ENCODE measurements around the gene DENND1A.

DENND1A gene

DNA sequence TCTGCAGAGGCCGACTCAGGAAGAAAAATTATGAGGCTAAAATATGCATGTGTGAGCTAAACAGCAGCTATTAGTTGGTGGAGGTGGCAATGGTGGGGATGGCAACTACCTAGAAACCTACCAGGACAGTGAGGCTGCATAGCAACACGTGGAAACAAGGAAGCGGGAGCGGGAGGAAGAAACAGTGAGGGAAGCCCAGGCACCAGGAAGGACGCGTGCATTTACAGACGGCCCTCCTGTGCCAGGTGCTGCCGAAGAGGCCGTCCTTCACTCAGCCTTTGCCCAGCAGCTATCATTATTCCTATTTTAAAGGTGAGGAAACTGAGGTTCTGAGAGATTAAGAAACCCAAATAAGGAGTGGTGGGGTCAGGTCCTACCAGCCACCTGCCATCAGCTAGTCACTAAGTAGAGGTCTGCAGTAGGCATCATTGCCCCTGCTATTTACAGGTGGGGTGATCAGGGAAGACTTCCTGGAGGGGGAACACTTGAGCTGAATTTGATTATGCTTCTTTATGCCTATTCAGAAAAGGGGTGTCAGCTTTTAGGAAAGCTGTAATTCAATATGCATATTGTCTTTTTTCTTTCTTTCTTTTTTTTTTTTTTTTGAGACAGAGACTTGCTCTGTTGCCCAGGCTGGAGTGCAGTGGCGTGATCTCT, 448.6 kb downstream of the DENND1A start:
- DNase-seq, result no peak

DNA sequence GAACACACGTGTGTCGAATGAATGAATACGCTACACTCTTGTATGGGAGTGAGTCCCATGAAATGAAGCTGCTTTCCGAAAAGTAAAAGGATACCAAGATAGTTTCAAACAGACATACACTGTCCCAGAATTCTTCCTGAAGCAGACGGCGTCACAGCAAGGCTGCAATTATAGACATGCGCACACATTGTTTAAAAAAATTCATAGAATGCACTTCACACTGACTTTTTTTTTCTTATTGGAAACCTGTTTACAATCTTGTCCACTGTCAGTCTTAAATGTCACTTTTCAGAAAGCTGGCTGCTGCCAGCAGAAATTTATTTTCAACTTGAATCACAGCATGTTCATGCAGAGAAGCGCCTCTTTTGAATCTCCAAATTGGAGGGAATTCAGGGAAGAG, 449.1 kb downstream of the DENND1A start:
- no peak for DNase-seq

DNA sequence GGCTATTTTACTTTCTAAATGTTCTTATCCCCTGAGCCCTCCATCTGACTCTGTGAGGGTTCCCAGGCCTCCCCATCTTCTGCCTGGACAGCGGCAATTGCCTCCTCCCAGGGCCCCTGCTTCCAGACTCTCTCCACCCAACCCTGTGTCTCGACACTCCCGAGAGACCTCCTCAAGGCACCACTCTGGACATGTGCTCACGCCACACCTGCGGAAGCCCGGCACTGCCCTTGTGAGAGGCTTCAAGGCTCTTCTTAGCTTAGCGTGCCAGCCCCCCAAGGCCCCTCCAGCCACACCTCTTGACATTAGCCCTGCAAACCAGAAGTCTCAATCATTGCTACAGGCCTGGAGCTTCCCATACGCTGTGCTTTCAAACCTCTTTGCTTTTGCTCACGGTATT, 449.8 kb downstream of the DENND1A start:
- no peak for DNase-seq

DNA sequence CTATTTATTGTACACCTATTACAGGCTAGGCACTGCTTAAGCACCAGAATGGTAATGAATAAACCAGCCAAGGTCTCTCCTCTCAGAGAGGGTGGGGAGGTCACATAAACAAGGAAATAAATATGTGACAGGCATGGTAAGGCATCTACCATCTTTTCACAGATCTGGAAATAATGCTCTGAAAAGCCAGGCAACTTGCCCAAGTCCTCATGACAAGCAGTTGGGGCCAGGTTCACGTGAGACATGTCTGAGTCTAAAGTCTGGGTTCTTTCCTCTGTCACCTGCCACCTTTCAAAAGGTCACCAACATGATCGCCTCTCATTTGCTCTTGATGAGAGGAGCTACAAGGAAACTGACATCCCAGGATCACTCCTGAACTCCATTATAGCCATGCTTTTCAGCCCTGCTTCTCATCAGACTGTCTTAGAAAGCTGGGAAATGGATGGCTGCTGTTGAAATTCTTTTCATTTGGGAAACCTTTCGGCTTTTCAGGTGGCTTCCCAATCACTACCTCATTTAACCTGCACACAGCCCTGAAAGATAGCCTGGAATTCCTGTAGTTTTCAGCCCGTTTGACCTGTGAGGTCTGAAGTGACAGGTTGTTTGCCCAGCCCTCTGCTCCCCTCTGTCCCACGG, 450.8 kb downstream of the DENND1A start:
- no peak for DNase-seq

DNA sequence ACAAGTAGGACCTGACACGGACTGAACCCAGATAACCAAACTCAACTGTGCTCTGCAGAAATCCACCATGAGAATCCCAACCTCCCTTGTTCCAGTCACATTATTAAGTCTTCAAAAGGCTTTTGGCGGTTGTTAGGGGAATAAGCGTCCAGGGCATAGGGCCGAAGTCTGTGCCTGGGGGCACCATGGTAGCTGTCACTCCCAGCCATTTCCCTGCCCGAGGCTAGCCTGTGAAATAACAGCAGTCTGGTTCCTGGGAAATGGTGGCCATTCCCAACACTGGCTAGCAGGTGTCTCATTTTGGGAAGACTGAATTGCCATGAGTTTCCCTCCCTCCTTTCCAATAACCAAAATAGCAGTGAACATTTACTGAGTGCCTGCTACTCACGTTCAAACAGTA, 451.8 kb downstream of the DENND1A start:
- no peak for DNase-seq

DNA sequence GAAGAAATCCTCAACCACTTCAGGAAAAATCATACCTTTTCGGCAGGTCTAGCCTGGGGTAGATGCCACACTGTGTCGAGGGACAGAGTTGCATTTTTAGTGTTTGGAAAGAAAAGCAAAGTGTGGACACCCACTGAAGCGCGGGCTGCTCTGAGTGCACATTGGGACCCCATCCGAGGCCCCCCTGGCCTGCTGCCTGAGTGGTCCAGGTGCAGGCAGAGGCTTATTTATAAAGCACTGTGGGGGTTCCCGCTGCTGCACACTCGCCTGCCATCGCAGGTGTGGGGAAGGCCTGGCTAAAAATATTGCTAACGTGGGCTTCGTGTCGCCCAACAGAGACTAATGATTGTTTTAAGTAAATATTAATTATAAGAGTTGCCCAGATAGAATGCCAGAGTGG, 454.5 kb downstream of the DENND1A start:
- no peak for DNase-seq

DNA sequence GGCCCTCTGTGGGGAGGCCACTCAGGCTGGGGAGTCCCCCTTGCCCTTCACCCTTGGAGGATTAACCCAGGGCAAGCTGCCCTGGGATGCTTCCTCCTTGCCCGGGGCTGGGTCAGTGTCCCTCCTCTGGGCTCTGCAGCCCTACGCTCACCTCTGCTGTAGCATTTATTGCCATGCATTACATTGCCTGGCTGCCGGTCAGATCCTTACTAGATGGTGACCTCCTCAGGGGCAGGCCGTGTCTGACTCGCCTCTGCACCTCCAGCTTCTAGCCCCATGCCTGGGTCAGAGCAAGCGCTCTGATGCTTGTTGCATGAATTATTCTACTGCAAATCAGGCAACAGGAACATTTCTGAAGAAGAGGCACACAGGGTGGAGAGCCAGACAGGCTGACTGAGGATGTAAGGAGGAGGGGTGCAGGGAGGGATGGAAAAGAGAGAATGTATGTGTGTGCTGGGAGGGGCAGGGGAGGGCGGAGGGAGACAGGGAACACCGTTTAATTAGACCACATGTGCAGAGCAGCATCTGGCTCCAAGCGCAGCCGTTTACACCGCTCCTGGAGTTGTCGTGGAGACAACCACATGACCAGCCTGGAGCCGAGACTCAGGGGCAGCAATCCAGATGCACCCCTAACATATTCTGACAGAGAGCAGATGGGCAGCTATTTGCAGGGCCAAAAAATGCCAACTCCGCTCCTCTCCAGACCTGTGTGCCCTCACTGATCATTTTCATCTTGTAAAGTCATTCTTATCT, 456.9 kb downstream of the DENND1A start:
- DNase-seq, result no peak

DNA sequence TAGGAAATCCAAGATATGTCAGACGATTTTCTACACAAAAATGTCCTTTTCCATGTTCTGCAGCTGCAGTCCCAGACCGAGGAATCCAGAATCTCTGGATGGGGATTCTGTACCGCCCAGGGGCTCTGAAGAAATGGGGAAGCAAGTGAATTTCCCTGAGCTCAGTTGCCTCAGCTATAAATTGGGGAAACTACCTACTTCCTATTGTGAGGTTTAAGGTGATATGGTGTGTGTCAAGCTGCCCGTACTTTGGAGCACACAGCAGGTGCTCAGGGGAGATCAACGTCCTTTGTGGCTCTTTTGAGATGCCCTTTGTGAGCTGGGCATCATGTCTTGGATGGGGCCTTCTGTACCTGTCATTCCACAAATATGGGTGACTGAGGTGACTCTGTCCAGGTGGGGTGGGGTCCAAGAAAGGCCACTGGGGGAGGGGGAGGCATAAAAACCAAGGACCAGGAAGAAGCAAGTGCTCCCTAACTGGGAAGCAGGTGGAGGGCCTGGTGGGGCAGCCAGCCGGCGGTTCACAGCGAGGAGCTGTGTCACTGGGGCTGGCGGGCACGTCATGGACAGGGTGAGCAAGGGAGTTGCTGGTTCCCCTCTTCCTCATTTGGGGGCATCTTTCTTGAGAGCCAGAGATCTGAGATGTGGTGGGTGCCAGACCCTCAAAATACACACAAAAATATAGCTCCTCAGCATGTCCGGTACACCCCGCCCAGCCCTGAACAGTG, 457.9 kb downstream of the DENND1A start:
- no peak for DNase-seq

DNA sequence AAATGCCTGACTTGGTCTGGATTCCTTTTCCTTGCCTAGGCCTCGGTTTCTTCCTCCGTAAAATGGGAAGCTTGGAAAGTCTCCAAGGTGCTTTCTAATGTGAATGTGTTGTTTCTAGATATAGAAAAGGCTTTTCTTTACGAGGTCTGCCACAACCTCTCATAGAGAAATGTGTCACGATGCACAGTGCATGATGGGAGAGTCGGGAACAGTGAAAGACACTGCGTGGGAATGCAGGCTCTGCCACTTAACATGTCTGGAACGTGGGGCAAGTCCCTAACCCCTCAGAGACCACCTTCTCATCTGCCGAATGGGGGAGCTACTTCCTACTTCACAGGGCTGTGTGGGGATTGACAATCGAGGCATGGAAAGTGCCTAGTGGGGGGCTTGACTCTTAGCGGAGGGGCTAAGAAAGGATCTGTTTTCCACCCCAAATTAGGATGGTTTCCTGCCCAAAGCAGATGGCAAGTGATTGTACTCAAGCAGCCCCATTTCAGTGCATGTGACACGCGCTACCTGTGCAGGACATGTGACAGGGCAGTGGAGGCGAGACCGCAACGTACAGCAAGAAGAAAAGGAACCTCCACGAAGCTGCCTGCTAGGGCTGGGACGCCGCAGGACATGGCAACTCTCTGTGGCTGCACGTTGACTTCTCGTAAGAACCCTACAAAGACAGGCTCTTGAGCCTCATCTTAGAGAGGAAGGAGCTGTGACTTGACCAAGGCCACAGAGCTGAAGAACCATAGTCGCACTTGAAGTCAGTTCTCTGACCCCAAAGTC, 458.7 kb downstream of the DENND1A start:
- DNase-seq, result no peak

DNA sequence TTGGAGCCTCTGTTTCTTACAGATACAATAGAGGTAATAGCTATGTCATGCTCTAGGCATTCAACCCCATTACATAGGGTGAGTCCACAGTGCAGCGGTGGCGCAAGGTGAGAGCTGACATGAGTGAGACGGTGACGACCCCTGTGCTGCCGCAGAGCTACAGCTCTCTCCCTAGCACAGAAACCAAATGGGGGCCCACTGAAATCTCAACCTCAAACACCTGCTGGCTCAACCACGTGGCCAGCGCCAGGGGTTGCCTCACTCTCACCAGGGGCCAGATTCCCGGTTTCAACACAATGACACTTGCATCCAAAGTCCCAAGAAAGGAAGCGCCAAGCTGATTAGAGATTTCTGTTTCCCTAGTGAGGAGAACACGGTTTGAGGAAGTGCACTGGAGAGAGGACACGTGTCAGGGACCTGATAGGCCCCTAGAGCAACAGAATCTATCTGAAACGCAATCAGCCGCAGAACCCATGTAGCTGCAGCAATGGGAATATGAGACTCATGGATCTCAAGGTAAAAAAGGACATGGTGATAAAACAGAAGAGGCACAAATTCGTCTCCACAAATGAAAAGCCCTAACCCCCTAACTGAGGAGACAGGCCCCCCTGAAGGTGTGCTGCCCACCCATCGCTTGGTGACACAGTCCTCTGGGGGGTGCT, 459.7 kb downstream of the DENND1A start:
- DNase-seq, result no peak

DNA sequence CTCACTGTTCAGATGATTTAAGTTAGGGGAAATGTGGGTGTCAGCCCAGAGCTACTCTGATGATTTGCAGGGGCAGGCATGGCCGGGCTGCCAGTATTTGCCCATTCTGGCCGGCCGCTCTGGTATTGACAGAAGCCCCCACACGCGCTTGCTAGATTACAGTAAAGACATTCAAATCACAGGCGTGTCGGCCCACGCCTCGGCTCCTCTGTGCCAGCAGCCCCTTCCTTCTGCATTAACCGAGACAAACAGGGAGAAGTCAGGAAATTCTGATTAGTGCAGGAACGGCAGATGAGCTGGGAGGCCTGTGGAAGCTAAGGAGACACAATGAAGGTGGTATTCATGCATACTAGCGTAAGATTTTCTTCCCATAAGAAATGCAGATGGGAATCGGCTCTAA, 460.6 kb downstream of the DENND1A start:
- DNase-seq, result no peak

DNA sequence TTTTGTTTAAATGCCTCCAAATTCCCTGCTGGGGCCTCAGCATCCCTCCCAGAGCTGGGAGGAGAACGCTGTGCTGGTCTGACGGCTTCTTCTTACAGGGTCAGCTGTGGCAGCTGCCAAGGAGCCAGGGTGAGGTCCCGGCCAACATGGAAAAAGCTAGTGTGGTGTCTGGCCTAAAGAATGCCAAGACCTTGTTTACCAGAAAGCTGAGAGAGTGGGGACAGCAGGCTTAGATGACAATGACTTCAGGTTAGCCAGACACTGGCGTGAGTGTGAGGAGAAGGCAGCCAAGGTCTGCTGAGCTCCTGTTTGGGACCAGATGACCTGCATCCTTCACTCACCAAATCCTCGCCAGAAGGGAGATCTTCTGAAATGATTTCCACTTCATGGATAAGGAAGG, 461.4 kb downstream of the DENND1A start:
- DNase-seq, result no peak

DNA sequence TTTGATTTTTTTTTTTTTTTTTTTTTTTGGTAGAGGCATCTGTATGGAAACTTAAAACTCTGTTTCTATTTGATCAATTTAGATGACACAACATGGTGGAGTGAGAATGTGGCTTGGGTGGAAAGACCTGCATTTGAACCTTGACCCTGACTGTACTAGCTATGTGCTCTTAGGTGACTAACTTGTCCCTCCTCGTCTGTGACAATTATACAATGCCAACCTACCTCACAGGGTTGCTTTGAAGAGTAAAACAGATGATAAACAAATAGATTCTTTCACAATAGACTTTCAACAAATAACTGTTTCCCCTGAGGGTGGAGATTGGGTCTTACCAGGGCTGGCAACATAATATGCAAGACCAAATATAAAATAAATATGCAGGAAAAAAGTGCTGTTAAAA, 464.6 kb downstream of the DENND1A start:
- no peak for DNase-seq

DNA sequence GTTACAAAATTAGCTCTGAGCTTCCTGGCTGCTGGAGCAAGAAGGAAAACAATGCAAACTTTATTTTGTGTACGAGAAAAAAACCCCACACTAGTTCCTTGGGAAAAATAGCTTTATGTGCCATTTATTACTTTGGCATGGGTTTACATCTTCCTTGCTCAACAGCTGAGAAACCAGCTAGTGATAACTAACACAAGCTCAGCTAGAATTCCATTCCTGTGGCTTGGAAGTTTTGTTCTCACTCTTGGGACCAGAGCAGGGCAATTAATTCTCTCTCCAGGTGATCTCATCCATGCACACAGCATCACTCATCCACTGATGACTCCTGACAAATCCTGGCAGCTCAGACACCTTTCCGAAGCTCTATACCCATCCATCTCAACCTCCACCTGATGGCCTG, 469.8 kb downstream of the DENND1A start:
- no peak for DNase-seq

DNA sequence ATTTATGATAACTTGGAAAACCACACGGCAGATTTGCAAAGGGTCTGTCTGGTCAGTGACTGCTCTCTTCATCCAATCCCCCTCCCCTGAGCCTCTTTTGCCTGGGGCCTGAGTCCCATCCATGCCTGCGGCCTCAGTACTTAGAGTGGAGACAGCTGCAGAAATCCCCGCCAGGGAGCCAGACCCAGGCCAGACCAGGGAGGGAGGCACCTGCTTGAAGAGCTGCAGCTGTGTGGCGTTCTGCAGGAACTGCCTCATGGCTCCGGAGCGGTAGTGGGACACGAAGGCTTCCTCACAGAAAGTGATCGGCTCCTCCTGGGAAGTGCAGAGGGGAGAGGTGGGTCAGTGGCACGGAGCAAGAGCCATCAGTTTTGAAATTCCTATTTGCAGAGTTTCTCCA, 472.3 kb downstream of the DENND1A start:
- DNase-seq, result no peak

DNA sequence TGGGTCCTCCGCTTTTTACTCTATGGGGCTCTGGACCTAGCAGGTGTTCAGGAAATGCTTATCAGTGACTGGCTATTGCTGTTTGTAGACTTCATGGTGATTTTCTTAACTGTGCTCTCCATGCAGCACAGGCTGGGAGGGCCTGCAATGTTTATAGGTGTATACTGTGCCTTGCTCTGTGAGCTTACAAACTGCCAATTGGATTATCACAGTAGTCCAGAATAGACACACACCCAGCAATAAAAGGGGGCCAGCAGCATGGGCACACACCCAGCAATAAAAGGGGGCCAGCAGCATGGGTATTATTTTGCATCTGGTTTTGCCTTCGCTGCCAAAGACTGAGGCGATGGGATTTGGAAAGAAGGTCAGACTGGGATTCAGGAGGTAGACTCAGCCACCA, 473.9 kb downstream of the DENND1A start:
- DNase-seq, result no peak

DNA sequence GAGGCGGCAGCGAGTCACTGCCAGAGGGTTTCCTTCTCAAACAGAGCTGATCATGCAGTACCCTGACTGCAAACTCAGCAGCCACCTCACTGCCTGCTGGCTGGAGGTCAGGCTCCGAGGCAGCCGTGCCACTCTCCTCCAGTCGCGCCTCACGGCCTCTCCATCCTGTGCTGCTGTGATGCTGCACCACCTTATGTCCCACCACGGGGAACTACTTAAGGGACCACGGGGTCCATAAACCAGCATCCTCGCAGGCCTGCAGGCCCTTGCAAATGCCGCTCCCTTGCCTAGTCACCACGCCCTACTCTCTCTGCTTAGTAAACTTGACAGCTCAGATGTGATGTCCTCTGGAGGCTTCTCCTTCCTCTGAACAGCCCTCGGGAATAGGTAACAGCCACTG, 474.7 kb downstream of the DENND1A start:
- DNase-seq, result no peak

DNA sequence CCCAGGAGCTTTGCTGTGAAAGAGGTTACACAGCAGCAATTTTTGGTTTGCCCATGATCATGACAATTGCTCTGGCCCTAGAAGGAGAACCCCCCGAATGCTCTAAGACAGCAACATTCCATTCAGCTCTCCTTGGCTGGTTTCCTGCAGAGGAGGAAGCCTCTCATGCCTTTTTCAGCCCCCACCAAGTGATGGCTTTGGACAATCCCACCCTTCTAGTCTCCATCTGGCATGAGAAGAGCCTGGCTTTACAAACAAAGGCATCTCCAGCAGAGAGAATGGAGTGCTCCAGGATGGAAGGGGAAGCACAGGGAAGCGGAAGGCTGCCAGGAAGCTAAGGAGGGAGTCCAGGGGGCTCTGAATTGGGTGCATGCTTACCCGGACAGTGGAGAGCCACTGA, 475.6 kb downstream of the DENND1A start:
- no peak for DNase-seq

DNA sequence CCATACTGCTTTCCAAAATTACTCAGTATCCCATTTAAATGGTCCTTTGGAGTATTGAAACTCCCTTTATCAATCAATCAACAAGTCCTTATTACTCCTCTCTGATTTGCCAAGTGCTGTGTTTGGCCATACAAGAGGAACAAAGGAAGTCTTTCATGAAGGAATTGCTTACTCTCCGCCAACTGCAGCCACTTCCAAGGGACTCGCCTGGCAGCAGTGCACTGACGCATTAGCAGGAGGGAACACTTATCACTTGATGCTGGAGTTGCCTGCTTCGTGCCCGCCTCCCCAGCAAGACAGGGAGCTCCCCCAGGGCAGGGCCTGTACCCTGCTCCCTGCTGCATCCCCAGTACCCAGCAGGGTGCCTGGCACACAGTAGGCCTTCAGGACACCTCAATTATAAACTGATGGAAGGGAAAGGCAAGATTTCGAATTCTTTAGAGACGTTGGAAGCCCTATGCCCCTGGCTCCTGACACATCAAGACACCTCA, 476.1 kb downstream of the DENND1A start:
- no peak for DNase-seq

DNA sequence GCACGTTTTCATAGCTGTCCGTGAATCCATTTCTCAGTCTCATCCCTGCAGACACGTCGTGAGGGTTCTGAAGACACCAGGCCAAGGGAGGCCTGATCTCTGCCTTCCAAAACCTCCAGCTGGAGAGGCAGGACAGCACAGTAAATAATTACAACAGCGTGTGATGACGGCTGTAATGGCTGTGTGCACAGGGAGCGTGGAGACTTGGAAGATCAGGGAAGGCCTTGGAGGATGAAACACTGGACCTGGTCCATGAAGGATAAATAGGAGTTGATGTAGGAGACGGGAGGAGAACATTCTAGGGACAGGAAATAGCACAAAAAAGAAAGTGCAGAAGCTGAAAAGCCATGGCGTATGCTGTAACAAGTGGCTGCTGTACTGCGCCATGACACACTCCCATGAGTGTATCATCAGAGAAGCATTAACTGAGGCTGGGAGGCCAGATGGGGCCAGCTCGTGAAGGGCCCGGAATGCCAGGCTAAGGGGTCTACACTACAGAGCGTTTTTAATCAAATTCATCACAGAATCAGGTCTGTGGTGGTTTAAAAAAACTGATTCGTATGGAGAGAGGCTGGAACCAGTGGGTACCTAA, 476.8 kb downstream of the DENND1A start:
- DNase-seq, result no peak

DNA sequence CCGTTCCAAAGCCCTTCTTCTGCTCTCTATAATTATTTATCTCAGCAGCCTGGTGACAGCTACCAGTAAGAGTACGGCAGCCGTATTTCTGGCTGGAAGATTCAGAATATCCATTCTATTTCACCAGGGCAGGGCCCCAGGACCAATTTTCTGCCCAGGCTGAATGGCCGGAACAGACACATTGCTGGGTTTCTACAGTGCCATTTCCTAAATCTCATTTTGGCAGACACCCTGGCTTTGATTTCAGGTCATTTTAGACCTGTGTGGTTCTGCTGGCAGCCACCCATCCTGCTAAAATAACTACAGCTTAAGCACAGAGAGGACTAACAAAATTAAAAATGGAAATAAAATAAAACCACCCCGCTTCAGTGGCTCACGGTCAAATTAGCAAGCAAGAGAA, 478.9 kb downstream of the DENND1A start:
- no peak for DNase-seq
